NCI-H460 (cell line): ENCODE results near the gene PLXNA2. TPM values are rescaled to one million over a fixed set of nuclear protein-coding genes. Genes with fewer than 3 reads are reported as not detected.

Source experiments
- DNase-seq: peaks from one replicate; pipeline ENCODE4 v3.0.0-alpha.2; 2016; ENCODE audit warnings: low read depth; ENCODE audit errors: extremely low read depth
- total RNA-seq: library from RNA; depleted of rRNA; stranded (reverse); fragments of >200 nt; shearing (Covaris generic); gene quantifications from 2 replicates; pipeline ENCODE4 v1.2.3, GENCODE V29; 2014

PLXNA2 gene
- total RNA-seq, 1 experiment from 2014 or later, result 6.5 TPM

- DNase-seq, result no peak
These were observed 118.1 kb downstream of the PLXNA2 start for GRCh38 chr1:208126108-208126507.

DNA sequence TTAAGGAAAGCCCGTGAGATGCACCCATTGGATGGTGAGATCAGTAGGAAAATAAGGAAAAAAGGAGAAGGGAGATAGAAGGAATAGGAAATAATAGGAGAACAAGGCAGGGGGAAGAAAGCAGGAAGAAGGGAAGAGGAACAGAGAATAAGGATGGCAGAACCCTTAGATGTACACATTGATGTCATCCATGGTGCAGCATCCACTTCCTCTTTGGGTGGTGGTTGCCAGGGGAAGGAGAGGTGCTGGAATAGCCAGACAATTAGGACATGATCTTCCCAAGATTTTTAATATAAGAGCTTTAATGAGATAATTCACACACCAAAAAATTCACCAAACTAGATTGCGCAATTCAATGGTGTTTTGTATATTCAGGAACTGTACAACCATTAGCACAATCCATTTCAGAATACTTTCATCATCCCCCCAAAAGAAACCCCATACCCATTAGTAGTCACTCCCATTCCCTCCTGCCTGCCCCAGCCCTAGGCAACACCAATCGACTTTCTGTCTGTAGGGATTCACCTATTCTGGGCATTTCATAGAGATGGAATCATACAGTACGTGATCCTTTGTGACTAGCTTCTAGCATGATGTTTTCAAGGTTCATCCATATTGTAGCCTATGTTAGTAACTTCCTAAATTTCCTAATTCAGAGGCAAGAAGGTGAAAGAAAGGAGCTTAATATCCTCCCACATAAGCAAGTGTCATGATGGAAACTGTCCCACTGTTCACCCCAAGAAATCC, 121.4 kb downstream of the PLXNA2 start:
- no peak for DNase-seq

GRCh38 chr1:208121813-208122364, 122.3 kb downstream of the PLXNA2 start:
- DNase-seq, result no peak

GRCh38 chr1:208120431-208120790, 123.8 kb downstream of the PLXNA2 start:
- no peak for DNase-seq

- DNase-seq, result no peak
These were observed 125.2 kb downstream of the PLXNA2 start for GRCh38 chr1:208118841-208119606.

- DNase-seq, result no peak
These were observed 125.9 kb downstream of the PLXNA2 start for GRCh38 chr1:208118306-208118705.

DNA sequence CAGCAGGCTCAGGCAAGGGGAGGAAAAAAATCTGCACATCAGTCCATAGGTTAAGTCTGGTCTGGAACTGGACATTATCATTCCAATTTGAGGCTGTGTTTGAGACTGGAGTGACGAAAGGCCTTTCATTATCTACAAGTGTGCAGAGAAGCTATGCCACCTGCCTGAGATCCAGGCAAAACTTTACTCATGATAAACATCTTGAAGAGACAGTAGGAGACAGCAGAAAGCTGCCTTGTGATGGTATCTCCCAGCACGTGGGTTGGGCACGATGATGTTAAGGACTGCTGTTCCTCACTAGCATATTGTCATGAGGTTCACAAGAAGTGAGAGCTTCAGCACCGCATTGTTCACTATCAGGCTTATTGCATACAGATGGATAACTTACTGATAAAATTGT, 126.4 kb downstream of the PLXNA2 start:
- no peak for DNase-seq

GRCh38 chr1:208117409-208117808, 126.8 kb downstream of the PLXNA2 start:
- no peak for DNase-seq

- DNase-seq, result no peak
These were observed 128.1 kb downstream of the PLXNA2 start for GRCh38 chr1:208115924-208116640.

DNA sequence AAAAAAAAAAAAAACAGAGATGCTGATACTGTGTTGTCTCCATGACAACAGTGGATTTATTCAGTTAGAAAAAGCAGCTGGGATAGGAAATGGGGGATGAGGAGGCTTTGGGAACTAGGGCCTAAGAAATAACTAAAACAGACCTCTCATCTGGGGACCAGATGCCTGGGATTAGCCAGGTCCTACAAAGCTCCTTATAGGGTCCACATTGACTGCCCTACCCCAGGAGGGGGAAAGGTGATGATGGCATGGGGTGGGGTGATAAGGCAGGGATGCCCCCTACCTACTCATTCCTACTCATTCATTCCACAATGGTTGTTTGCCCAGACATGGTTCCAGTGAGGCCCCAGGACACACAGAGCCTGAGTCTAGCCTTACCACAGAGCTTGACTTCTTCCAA, 131.2 kb downstream of the PLXNA2 start:
- DNase-seq, result no peak

DNA sequence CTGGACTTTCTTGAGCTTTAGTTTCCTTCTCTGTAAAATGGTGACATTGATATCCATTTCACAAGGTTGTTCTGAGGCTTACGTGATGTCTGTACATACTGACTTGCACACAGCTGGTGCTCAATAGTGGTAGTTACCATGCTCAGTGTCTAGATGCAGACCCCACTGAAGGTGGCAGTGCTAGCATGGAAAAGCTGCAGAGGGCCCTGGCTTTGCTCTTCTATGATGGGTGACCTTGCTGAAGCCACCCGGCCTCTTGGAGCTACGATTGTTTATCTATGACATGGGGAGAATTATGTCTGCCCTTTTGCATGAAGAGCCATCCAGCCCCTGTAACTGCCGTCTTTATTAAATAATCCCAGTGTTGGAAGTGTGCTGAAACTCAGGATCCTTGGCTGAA, 131.8 kb downstream of the PLXNA2 start:
- no peak for DNase-seq

GRCh38 chr1:208111646-208112190, 132.5 kb downstream of the PLXNA2 start:
- DNase-seq, result no peak

DNA sequence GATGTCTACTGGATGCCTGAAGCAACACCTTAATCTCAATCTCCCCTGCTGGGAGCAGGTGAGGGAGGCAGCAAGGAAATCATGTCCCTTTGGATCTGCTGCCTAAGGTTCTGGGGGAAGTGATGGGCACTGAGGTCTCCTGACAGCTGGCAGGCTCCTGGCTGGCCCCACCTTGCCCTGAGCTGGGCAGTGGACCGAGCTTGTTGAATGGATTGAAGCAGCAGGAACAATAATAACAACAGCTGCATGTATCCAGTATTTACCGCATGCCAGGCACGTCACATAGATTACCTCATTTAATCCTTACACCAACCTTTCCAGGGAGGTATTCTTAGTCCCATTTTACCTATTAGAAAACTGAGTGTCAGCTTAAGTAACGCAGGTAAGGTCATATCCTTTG, 133.9 kb downstream of the PLXNA2 start:
- DNase-seq, result no peak

DNA sequence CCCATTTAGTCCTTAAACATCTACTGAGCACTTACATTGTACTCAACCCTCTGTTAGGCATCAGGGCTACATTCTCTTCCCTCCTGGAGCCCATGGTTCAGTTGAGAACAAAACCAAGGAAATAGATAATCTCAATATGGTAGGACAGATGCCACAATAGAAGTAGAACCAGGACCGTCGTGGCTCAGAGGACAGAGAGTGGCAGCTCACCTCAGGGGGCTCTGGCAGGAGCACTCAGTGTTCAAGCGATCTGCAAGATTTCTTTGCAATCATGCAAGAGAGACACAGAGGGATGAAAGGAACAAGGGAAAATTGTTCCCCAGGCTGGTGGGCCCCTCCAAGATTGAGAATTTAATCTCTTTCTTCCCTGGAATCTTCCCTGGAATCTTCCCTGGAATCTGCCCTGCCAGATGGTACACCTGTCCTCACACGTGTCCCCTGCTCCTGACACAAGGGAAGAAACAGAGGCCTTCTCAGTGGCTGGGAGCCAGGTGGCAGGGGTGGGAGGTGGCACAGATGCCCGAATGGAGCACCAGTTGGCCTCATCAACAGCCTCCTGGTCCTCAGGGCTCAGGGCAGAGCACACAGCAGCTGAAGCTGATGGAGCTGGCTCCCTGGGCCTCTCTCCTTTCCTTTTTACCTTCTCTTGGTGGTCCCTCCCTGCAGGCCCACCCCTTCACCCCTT, 135.4 kb downstream of the PLXNA2 start:
- DNase-seq, result no peak

DNA sequence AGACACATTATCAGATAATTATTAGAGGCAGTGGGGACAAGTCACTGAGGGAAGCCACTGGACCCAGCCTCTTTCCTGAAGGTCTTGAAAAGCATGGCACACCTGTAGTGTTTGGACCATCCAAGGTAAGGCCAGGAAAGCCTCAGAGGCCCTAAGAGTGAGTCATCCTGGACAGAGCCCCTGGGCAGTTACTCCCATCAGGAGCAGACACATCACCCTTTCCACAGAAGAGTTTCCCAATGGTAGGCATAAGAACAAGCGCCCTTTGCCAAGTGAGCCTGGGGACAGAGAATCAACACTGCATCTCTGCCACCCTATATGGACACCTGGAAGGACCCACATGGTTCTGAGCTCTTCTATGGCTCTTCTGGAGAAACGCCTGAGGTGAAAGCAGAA, 136.0 kb downstream of the PLXNA2 start:
- DNase-seq, result no peak

GRCh38 chr1:208107425-208108212, 136.6 kb downstream of the PLXNA2 start:
- DNase-seq, result no peak

DNA sequence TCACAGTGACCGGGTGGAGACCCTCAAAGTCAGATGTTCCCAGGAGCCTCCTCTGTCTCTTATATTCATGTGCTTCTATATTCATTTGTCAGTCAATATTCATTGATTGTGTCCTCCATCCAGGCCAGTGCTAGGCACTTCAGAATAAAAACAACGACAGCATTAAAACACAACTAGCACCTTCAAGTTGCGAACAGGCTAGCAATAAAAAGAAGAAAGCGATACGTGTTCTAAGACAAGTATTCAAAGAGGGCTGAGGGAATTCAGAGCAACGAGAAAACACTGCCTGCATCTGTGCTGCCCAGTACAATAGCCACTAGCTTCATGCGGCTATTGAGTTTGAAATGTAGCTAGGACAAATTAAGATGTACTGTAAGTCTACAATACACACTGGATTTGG, 138.0 kb downstream of the PLXNA2 start:
- no peak for DNase-seq

- DNase-seq, result no peak
These were observed 138.4 kb downstream of the PLXNA2 start for GRCh38 chr1:208105756-208106155.

GRCh38 chr1:208103597-208104513, 140.3 kb downstream of the PLXNA2 start:
- no peak for DNase-seq
